G401 (cell line): Measurements from ENCODE around the gene EFCAB13. TPM values are rescaled to one million over a fixed set of nuclear protein-coding genes. Genes with fewer than 3 reads are reported as not detected.
A peak's percentile ranks its signal among the peaks of the same experiment; 100 is the strongest.

Experiments
- DNase-seq: peaks from one replicate; pipeline ENCODE4 v3.0.0-alpha.2; 2015; ENCODE audit warnings: low spot score
- in situ Hi-C: cut with HindIII; loops from 2 replicates; pipeline ENCODE4 v1.10.0; 2016; ENCODE audit warnings: low sequenced_read_pairs, mixed read lengths
- total RNA-seq: library from RNA; depleted of rRNA; stranded (reverse); fragments of >200 nt; shearing (Covaris generic); gene quantifications from 2 replicates; pipeline ENCODE4 v1.2.3, GENCODE V29; 2014

Gene EFCAB13
- total RNA-seq, 1 experiment from 2014 or later: not detected

DNA sequence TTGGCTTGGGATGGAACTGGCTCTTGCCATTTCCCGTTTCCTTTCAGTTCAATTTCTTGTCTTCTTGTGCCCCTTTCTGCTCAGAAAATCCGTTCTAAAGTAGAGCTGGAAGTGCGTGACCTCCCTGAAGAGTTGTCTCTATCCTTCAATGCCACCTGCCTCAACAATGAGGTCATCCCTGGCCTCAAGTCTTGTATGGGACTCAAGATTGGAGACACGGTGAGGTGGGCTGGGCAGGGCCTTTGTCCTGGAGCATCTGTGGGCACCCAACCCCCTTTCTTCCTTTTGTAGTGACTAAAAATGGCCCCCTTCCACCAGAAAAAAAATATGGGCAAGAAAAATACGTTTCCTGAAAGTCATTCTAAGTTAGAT lies 32.9 kb upstream of the EFCAB13 start:
- no peak for DNase-seq
- in situ Hi-C loops: no loop called here

DNA sequence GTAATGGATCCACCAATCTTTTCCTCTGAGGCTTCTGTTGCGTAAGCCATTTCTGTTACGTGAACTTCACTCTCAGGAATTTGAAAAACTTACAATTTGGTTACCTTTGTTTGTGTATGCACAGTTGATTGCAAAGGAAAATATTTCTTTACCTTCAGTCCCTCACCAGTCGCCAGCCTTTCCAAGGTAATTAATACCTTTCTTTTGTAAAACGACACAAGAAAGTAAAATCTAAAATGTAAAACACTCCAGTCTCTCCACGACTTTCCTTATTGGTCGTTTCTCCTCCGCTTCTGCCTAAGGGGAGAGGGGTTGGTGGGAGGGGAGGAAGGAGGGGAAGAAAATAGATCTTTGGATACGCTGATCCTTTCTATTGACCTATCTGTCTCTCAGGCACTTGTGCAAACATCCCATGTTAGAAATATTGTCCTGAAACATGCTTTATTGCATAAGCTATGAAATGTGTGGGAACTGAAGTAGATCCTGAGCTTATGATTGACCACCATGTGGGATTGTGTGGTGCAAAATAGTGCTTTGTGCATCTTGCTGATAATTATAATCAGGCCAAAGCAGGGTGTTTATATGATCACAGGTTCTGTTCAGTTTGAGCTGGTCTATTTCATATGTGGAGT lies 32.4 kb upstream of the EFCAB13 start:
- no peak for DNase-seq
- in situ Hi-C loops: no loop called here

DNA sequence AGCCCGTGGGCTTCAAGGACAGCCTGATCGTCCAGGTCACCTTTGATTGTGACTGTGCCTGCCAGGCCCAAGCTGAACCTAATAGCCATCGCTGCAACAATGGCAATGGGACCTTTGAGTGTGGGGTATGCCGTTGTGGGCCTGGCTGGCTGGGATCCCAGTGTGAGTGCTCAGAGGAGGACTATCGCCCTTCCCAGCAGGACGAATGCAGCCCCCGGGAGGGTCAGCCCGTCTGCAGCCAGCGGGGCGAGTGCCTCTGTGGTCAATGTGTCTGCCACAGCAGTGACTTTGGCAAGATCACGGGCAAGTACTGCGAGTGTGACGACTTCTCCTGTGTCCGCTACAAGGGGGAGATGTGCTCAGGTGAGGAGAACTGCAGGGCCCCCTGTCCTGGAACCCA lies 31.5 kb upstream of the EFCAB13 start:
- in situ Hi-C loops: no loop called here

DNA sequence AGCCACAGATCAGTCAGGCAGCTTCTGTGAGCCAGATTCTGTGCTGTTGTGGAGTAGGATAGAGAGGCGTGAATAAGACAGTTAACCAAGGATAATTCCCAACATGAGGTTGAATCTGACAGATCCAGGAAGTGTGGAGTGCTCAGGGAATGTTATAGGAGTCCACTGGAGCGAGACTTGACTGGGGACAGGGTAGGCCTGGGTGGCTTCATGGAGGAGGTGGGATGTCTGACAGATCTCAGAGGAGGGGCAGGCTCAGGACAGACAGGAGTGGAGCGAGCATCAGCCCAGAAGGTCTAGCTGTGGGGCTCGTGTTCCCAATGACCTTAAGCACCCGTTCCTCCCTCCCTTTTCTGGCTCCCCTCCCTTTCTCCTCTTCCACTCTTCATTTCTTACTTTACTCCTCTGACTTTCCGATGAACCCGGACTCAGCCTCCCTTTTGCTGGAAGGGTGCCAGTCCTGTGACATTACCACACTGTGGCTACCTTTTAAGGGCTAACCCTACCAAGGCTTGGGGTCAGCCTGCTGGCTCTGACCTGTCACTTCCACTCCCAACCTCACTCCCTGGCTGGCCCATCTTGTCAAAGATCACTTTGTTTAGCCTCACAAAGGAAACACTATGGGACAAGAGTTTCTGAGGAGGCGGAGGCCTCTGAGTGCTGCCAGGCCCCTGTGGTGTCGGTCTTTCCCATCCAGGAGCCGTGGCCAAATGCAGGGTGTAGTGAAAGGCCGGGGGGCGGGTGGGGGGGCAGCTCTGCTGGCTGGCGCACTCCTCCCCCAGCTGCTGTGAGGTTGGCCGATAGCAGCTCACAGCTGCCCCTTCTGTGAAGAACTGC lies 28.5 kb upstream of the EFCAB13 start:
- in situ Hi-C loops: no loop called here
- peak; percentile 7 for DNase-seq

More for the DNA sequence above, 31.5 kb upstream of the EFCAB13 start:
- no peak for DNase-seq

DNA sequence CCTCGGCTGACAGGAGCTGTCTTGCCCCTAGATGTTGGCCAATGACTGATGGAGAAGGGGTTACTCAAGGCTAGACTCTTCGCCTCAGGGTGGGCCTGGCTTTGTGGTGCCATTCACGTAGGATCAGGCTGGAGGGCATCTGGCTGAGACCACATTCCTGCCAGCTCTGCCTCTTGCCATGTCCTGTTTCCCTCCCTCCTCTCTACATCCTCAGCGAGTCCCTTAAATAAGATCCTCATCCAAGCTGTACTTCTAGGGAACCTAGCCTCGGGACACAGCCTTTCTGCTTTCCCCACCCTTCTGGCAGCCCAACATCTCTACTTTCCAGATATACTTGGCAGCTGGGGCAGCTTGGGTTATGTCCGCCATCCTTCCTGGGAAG lies 27.9 kb upstream of the EFCAB13 start:
- DNase-seq: no peak
- in situ Hi-C loops: no loop called here

DNA sequence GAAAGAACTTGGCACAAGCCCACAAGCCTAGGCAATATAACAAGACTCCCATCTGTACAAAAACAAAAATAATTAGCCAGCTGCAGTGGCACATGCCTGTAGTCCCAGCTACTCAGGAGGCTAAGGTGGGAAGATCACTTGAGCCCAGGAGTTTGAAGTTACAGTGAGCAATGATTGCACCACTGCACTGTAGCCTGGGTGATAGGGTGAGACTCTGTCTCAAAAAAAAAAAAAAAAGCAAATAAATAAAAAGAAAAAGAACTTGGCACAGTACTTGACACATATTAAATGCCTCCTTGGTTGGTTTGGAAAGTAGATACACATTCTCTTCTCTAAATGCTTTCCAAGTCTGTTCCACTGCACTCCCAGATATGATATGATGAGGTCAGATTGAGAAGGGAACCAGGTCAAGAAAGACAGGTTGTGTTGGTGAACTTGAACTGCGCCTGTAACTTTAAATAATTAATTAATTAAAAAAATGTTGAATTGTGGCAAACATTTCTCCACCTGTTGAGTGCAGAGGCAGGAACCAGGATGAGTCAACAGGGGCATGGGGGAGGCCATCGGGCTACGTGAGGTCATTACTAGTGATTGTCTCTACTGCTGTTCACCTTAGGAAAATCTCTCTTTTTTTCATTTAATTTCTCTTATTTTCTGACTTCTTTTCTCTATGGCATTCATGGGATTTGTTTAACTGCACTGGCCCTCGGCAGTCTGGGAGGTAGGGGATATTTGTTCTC lies 25.9 kb upstream of the EFCAB13 start:
- no peak for DNase-seq
- in situ Hi-C loops: no loop called here

DNA sequence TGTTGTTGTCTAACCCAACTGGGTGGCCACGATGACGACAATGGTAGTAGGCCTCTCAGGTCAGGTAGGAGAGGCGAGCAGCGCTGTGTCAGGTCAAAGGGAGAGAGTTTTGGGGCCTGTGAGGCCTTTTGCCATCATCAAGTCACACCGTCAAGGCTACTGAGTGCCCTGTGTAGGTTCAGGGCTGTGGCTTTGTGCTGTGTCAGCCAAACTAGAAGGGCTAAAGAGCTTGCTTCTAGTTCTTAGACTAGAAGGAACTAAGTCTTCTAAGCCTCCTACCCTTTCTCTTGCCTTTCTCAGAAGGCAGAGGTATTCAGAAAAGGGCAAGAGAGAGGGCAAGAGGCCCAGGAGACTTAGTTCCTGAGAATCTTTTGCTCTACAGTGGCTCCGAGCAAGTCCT lies 25.0 kb upstream of the EFCAB13 start:
- in situ Hi-C loops: no loop called here
- no peak for DNase-seq

DNA sequence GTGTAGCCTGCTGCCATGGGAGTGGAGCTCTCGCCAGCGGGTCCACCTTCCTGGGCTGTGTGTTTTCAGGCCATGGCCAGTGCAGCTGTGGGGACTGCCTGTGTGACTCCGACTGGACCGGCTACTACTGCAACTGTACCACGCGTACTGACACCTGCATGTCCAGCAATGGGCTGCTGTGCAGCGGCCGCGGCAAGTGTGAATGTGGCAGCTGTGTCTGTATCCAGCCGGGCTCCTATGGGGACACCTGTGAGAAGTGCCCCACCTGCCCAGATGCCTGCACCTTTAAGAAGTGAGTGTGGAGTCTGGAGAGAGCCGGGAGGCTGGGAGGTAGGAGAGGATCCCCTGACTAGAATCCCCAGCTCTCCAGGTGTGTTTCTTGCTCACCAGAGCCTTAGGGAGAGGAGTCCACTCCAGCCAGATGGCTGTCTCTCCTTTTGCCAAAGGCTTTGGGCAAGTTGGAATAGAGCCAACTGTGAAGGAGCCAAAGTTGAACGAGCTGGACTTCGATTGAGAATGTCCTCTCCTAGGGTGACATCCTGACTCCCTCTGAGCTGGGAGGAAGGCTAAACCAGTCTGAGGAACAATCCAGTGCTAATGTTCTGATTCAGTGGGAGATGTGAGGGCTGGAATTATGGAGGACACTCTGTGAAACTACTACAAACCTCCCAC lies 24.4 kb upstream of the EFCAB13 start:
- in situ Hi-C loops: no loop called here
- DNase-seq: no peak

DNA sequence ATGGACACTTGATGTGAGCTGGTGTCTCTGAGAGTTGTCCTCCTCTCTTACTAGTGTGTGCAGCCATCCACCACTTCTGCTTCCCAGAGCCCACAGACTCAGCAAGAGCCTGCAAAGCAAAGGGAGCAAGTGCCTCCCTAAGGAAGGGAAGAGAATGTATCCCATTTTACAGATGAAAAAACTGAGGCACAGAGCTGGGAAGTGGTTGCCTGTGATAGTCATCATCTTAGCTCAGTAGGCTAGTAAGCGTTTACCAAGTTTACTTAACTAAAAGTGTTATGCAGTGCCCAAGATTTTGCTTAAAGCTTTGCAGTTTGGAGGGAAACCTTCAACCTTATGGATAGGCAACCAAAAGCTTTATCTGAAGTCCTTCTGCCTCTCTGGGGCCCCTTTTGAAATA lies 23.0 kb upstream of the EFCAB13 start:
- in situ Hi-C loops: no loop called here

DNA sequence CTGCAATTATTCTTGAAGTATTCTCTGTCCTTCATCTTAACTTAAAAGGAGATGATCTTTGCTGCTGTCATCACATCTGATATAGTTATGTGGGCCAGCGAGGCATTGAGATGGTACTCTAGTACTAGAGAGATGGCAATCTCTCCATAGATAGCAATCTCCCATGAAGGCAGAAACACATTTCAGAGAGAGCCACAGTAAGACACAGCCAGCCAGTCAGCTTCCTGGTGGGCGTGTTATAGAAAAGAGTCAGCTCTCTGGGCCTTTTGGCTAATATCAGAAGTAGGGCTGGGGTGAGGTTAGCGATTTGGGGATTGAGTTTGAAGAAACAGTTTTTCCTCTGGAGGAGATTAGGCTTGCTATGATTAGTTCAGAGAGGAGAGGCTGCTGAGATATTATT lies 22.6 kb upstream of the EFCAB13 start:
- DNase-seq: no peak
- in situ Hi-C loops: no loop called here

More for the DNA sequence above, 23.0 kb upstream of the EFCAB13 start:
- DNase-seq: no peak

DNA sequence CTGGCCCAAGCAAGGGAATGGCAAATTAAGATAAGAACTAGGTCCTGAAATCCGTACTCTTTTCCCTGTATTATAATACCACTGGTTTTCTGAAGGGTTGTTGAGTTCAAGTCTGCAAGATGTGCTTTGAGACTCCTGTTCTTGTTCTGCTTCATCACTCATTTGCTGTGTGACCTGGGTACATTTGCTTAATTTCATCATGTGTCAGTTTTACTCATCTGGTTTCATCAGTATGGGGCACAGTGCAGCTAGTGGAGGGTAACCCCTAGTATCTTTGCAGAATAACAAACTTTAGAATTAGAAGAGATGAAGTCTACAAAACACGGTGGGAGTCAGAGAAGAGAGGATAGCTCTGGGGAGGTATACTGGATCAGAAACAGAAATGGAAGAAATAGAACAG lies 21.9 kb upstream of the EFCAB13 start:
- in situ Hi-C loops: no loop called here
- DNase-seq: no peak

DNA sequence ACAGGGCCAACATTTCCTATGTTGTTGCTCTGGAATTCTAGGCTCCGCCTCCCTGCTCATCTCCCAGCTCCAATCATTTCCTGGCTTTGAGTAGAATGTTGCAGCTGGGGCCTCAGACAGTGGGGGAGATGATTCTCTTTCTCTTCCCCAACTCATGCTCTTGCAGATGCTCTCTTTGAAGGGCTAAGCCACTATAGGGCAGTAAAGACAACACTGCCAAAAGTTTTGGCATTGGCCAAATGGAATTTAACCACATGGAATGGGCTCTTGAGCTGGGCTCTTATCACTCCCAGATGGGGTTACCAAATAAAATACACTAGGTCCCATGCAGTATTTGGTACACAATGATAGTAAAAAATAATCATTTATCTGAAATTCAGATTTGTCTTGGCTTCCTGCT lies 19.6 kb upstream of the EFCAB13 start:
- in situ Hi-C loops: no loop called here
- no peak for DNase-seq

DNA sequence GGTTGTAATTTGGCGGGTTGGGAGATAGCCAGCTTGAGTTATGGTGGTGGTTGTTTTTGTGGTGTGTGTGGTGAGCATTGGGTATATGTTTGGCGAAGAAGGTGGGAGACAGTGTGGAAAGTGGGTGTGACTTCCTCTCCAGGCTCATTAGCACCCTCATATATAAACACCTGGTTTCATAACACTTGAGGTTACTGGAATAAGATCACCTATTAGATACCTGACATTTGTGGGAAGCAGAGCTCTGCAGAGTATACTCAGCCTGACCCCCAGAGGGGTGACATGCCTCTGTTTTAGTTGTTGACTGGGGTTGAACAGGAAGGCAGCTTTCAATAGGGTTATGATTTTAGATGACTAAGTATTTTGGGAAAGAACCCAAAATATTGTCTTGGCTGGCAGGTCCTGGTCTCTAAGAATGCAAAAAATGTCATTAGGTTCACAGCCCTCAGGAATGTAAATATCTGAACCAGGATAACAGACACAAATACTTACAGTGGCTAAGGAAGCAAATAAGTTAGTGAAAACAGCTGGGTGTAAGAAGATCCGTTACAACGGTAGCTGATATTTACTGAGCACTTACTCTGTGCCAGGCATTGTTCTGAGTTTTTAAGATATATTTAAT lies 18.3 kb upstream of the EFCAB13 start:
- in situ Hi-C loops: no loop called here
- no peak for DNase-seq

DNA sequence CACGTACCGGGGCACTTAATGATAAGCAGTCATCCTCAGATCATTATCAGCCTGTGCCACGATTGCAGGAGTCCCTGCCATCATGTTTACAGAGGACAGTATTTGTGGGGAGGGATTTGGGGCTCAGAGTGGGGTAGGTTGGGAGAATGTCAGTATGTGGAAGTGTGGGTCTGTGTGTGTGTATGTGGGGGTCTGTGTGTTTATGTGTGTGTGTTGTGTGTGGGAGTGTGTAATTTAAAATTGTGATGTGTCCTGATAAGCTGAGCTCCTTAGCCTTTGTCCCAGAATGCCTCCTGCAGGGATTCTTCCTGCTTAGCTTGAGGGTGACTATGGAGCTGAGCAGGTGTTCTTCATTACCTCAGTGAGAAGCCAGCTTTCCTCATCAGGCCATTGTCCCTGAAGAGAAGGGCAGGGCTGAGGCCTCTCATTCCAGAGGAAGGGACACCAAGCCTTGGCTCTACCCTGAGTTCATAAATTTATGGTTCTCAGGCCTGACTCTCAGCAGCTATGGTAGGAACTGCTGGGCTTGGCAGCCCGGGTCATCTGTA lies 13.5 kb upstream of the EFCAB13 start:
- DNase-seq: no peak
- in situ Hi-C loops: no loop called here

DNA sequence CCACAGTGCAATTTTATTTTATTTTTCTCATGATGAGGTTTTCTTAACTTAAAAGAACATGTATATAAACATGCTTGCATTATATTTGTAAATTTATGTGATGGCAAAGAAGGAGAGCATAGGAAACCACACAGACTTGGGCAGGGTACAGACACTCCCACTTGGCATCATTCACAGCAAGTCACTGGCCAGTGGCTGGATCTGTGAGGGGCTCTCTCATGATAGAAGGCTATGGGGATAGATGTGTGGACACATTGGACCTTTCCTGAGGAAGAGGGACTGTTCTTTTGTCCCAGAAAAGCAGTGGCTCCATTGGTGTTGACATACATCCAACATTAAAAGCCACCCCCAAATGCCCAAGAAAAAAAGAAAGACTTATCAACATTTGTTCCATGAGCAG lies 12.3 kb upstream of the EFCAB13 start:
- no peak for DNase-seq
- in situ Hi-C loops: no loop called here

DNA sequence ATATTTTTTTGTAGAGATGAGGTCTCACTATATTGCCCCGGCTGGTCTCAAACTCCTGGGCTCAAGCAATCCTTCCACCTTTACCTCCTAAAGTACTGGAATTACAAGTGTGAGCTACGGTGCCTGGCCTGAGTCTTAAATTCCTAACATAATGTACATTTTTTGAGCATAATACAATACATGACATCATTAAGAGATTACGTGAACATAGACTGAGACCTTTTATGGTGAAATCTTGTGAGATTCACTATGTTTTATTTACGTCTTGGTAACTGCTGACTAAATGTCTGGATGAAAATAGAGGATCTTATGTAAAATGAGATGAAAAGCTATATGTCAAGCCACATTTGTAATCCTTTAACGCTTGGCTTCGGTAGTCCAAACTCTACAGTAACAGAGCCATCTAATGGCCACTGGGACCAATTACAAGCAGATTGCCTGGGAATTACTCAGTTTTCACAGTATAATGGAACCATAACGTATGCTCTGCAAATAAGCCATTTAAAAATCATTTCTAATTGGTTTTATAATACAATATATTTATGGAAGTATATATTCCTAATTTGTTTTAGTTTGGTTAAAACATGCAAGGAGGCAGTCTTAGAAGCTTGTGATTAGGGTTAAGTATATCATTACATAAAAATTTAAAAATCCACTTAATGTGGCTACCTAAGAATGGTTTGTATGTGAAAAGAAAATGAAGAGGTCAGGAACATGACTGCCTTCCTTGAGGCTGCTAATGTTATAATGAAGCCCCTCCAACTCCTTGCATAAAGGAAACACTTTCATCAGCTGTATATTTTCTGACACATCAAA lies 8.1 kb upstream of the EFCAB13 start:
- in situ Hi-C loops: no loop called here
- DNase-seq: peak; percentile 63

DNA sequence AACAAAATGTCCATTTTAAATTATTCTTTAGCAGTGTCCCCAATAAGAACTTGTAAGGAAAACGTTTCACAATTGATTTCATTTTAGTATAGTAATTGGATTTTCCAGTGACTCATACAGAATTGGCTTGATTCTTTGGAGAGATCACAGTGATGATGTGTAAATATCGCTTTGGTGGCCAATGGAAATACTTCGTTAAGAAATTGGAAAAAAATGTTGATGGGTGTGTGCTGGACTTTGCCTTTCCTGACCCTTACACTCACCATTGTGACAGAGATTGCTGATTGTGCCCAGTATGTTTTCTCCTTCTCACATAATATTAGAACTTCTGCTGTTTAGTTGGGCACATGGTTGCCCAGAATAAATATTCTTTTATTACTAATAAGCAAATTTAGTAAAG lies 7.4 kb upstream of the EFCAB13 start:
- in situ Hi-C loops: no loop called here
- DNase-seq: no peak

DNA sequence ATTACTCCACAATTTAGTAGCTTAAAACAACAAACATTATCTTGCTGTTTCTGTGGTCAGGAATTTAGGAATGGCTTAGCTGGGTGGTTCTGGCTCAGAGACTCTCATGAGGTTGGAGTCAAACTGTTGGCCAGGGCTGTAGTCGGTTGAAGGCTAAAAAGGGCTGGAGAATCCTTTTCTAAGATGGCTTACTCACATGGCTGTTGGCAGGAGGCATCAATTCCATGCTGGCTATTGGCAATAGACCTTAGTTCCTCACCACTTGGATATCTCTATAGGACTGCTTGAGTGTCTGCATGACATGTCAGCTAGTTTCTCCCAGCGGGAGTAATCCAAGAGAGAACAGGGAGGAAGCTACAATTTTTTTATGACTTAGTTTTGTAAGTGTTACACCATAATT lies 6.6 kb upstream of the EFCAB13 start:
- in situ Hi-C loops: no loop called here
- no peak for DNase-seq
